ENCODE results near the gene NAA15. TPM values are rescaled to one million over a fixed set of nuclear protein-coding genes. Genes with fewer than 3 reads are reported as not detected.

The NAA15 gene
- total RNA-seq, 2 donors from 2014 or later: 24.4 to 41.0 TPM

GRCh38 chr4:139274790-139275189, 26.5 kb upstream of the NAA15 start:
- Histone ChIP-seq H3K27ac (no peak overlapping the region), H3K27me3 (replicated peaks; ENCODE audit: insufficient read depth) (no peaks in the 10 kb centered on the region), H3K4me3 (no peak overlapping the region), H3K9me3 (no peaks in the 10 kb centered on the region), H3K36me3 (no peaks in the 10 kb centered on the region), H3K4me1 (ENCODE audit: control insufficient read depth in 1 of 2, low read depth in 2 of 2) (no peaks in the 10 kb centered on the region)
- ATAC-seq (ENCODE audit: insufficient number of reproducible peaks, low FRiP score, low read depth): no peak
- DNase-seq (ENCODE audit: low spot score): no peak
- no peak for TF ChIP-seq CTCF (IDR thresholded peaks at IDR 0.05)

- H3K4me3 ChIP-seq: no peak overlapping the region
- no peak overlapping the region for H3K27ac ChIP-seq
- no peaks in the 10 kb centered on the region for H3K27me3 ChIP-seq (replicated peaks; ENCODE audit: insufficient read depth)
- ATAC-seq (ENCODE audit: insufficient number of reproducible peaks, low FRiP score, low read depth) (no peak), DNase-seq (ENCODE audit: low spot score) (no peak)
- H3K4me1 ChIP-seq (ENCODE audit: control insufficient read depth in 1 of 2, low read depth in 2 of 2): no peaks in the 10 kb centered on the region
- no peaks in the 10 kb centered on the region for H3K36me3 ChIP-seq
- no peak for TF ChIP-seq CTCF (IDR thresholded peaks at IDR 0.05)
- H3K9me3 ChIP-seq: no peaks in the 10 kb centered on the region
Measured at GRCh38 chr4:139275281-139275735, 26.0 kb upstream of the NAA15 start.

GRCh38 chr4:139278485-139278884, 22.8 kb upstream of the NAA15 start:
- H3K4me3 ChIP-seq: peak overlapping the region; percentile 74
- no peak for ATAC-seq (ENCODE audit: insufficient number of reproducible peaks, low FRiP score, low read depth)
- H3K27me3 ChIP-seq (replicated peaks; ENCODE audit: insufficient read depth): no peaks in the 10 kb centered on the region
- no peaks in the 10 kb centered on the region for H3K9me3 ChIP-seq
- no peaks in the 10 kb centered on the region for H3K4me1 ChIP-seq (ENCODE audit: control insufficient read depth in 1 of 2, low read depth in 2 of 2)
- H3K27ac ChIP-seq: no peak overlapping the region
- DNase-seq (ENCODE audit: low spot score): no peak
- TF ChIP-seq CTCF (IDR thresholded peaks at IDR 0.05): no peak
- H3K36me3 ChIP-seq: no peaks in the 10 kb centered on the region

GRCh38 chr4:139278912-139279759, 22.2 kb upstream of the NAA15 start:
- Histone ChIP-seq H3K9me3 (no peaks in the 10 kb centered on the region), H3K36me3 (no peaks in the 10 kb centered on the region), H3K27me3 (replicated peaks; ENCODE audit: insufficient read depth) (no peaks in the 10 kb centered on the region), H3K4me1 (ENCODE audit: control insufficient read depth in 1 of 2, low read depth in 2 of 2) (no peaks in the 10 kb centered on the region), H3K4me3 (peak overlapping the region; percentile 74), H3K27ac (peak overlapping the region in 1 of 2 donors; percentile 23)
- DNase-seq (ENCODE audit: low spot score): no peak
- no peak for ATAC-seq (ENCODE audit: insufficient number of reproducible peaks, low FRiP score, low read depth)
- TF ChIP-seq CTCF (IDR thresholded peaks at IDR 0.05): no peak

- H3K4me3 ChIP-seq: peak within 1 kb of the TSS; percentile 74
- no peaks in the 10 kb centered on the region for H3K27me3 ChIP-seq (replicated peaks; ENCODE audit: insufficient read depth)
- H3K4me1 ChIP-seq (ENCODE audit: control insufficient read depth in 1 of 2, low read depth in 2 of 2): no peaks in the 10 kb centered on the region
- no peak for TF ChIP-seq CTCF (IDR thresholded peaks at IDR 0.05)
- no peaks in the 10 kb centered on the region for H3K9me3 ChIP-seq
- no peak for DNase-seq (ENCODE audit: low spot score)
- no peaks in the 10 kb centered on the region for H3K36me3 ChIP-seq
- peak within 1 kb of the TSS in 1 of 2 donors; percentile 23 for H3K27ac ChIP-seq
- no peak for ATAC-seq (ENCODE audit: insufficient number of reproducible peaks, low FRiP score, low read depth)
Measured at GRCh38 chr4:139279760-139280620, 21.3 kb upstream of the NAA15 start, which contains the start of gene MGARP. Gene MGARP (minus strand): TSS chr4:139280225. CDS start chr4:139280158, 67 bp downstream.
